NOMO-1 (cell line): ENCODE results near the gene ACBD6.

Experiments
- DNase-seq, 2 experiments: peaks; one replicate each; lab custom pipeline; 2025; ENCODE audit not compliant: unreplicated experiment in 2 of 2; lab: John Stamatoyannopoulos, UW

ACBD6 gene

GRCh38 chr1:180380259-180381183, 121.9 kb downstream of the ACBD6 start:
- DNase-seq = no peak

GRCh38 chr1:180376800-180377199, 125.6 kb downstream of the ACBD6 start:
- DNase-seq = no peak

DNA sequence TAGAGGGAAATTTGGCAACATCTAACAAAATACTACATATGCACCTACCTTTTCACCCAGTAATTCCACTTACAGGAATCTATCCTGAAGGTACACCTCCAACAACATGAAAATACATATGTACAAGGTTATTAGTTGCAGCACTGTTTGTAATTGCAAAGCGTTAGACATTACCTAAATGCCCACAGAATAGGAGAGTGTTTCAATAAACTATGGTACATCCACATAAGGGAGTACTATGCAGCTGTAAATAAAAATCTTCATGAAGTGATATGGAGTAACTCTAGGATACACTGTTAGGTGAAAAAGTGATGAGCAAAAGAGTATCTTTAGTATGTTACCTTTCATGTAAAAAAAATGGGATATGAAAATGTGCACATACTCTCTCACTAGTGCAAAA, 126.1 kb downstream of the ACBD6 start:
- DNase-seq = no peak

GRCh38 chr1:180372728-180373127, 129.6 kb downstream of the ACBD6 start:
- DNase-seq = no peak

- DNase-seq = no peak
These were observed 131.8 kb downstream of the ACBD6 start for GRCh38 chr1:180370597-180370996.

DNA sequence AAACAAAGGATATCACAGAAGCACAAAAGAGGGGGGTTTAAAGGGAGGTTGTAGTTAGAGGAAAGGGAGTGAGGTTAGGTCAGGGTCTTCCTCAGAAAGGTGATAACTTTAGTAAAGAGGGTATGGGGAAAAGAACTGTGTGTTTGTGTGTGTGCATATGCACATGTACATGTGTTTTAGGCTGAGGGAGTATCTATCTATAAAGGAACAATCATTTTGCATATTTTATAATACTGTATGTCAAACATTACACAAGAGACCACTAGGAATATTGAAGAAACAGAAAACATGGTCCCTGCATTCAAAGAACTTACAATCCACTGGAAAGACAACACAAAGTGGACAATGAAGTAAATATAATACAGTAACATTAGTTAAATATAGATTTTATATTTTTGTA, 132.2 kb downstream of the ACBD6 start:
- DNase-seq = no peak

DNA sequence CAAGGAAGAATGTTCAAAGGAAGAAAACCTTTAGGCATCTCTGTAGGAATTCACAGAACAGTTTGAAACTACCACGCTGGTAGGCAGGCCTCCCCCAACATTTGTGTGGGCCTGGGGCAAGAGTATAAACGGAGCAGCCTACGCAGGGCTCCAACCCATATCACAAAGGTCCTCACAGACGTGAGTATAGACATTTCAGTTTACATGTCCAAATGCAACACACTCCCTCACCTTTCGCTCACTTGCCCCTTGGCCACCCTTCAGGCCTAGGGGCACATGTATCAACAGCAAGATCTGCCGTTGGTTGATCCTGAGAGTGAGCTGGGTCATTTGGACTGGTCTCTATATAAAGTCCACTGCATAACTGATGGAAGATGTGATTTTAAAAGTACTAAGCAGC, 133.3 kb downstream of the ACBD6 start:
- DNase-seq = no peak

DNA sequence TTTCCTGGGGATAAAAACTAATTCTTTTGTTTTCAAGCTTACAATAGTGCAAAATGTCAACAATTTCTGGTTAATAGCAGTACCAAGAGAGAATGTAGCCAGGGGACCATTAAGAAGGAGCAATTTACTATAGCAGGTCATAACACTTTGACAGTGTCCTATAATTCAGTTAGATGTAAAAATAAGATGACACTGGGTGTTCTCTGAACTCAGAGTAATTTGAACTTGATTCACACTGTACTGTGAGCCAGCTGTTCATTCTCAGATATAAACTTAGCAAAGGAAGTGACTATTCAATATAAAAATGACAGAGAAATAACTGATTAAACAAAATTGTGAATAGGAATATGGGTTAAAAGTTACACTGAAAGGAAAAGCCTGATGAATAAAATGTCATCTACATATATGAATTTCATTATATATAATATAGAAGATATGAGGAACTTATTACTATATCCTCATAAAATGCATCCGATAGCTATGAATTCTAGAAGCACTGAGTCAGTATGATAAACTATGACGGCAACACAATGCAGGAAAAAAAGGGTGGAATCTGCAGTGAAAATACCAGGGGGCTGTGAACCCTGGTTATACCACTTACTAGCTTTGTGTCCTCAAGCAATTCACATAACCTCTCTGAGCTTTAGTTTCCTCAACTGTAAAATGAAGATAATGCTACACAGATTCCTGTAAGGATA, 135.9 kb downstream of the ACBD6 start:
- DNase-seq = no peak

- peak; percentile 0 to 48 for DNase-seq
These were observed 137.3 kb downstream of the ACBD6 start for GRCh38 chr1:180365039-180365438.

GRCh38 chr1:180363246-180363995, 139.0 kb downstream of the ACBD6 start:
- no peak for DNase-seq

GRCh38 chr1:180360333-180361075, 141.9 kb downstream of the ACBD6 start:
- DNase-seq = no peak

DNA sequence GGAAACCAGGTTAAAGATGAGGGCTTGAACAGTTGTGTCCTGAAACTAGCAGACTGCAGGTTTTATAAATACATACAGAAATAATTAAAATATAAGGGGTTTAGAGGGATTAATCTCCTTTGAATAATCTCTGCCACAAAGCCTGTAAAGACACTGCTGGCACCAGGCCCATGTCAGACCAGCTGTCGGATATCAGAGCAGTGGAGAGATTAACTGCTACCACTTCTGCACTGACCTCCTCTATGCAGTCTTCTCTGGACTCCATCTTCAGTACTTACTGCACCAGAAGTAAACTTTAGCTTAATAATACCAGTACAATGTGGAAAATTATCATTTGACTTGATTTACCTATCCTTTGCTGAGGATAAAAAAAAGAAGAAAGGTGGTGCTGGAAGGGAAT, 143.7 kb downstream of the ACBD6 start:
- DNase-seq = no peak

DNA sequence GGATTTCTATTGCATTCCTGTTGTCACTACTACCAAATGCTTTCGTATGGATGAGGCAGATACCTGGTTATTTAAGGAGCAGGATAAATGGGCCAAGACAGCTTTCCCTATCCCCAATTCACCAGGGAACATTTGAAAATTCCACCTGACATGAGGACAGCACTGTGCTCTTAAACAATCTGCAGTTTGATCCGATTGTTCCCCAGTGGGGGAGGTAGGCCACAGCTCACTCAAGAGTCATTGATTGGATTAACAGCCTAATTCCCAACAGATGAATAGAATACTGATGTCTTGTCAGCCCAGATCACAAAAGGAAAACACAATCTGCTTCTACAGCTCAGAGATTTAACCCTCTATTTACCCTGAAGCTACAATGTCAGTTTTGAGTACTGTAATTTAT, 148.4 kb downstream of the ACBD6 start:
- no peak for DNase-seq

- no peak for DNase-seq
These were observed 149.8 kb downstream of the ACBD6 start for GRCh38 chr1:180352588-180352987.

GRCh38 chr1:180352021-180352420, 150.4 kb downstream of the ACBD6 start:
- DNase-seq = no peak

GRCh38 chr1:180345148-180345547, 157.2 kb downstream of the ACBD6 start:
- no peak for DNase-seq

DNA sequence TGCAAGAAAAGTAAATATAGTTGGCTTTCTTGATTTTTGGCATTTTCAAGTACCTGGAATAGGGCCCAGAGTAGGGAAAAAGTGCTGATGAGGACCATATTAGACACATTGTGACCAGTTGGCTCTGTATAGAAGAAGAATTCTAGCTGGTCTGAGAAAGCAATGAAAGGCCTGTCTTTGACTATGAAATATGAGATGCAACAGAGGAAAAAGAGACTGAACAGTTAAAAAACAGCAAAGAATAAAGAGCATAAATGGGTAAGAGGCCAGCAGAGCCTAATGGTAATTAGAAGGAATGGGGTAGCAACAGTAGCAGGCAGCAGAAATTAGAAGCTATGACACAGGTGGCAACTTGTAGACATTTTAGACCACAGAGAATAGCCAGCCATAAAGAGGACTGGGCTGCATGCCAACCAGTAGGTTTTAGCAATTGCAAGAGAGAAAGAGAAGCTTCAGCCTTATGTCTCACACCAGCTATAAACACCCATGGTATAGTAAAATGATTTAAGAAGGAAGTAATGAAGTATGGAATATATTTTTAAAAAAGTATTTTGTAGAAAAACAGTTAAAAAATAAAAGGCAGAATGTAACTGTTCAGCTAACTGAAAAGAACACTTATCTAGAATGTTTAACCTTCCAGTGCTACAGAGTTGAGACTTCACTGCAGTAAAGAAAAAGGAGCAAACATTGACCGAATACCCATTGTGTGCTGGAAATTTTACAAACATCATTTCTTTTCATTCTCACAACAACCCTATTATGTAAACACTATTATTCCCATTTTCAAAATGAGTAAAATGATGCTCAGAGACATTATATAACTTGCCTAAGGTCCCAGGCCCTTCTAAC, 158.2 kb downstream of the ACBD6 start:
- peak; percentile 20 to 81 for DNase-seq

DNA sequence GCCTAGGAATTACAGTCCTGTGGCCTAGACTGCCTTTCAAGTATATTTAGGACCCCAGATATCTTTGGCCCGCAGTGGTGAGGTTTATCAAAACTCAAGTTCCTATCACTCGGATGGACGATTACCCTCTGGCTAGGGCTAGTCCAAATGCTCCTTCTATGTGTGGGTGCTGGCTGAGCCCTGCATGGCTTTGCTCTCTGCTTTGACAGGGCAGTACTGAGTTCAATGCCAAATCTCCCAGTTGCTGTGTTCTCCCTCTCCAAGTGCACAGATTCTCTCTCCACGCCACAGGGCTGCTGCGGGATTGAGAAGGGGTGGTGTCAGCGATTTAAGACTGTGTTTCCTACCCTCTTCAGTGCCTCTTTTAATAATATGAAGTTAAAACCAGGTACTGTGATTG, 175.3 kb downstream of the ACBD6 start:
- DNase-seq = no peak

DNA sequence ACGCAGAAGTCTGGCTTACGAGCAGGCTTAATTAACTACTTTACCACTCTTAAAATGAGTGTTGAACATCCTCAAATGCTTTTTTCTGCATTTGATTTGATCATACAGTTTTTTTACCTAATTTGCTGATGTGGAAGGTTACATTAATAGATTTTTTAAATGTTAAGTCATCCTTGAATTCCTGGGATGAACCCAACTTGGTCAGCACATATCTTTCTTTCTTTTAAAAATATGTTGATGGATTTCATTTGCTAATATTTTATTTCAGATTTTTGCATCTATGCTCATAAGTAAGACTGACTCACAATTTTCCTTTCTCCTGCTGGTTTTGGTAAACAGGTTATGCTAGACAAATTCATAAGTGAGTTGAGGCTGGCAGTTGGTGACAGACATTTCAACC, 189.5 kb downstream of the ACBD6 start:
- no peak for DNase-seq
